ENCODE measurements around the gene PTRHD1.

Gene PTRHD1

GRCh38 chr2:24824966-24825882 lies 32.0 kb upstream of the PTRHD1 start:
- TF ChIP-seq POLR2A (IDR thresholded peaks at IDR 0.05; ENCODE audit: low read depth, low read length): no peak
- DNase-seq (ENCODE audit: insufficient read length, low spot score) (no peak), FAIRE-seq (no peak)

DNA sequence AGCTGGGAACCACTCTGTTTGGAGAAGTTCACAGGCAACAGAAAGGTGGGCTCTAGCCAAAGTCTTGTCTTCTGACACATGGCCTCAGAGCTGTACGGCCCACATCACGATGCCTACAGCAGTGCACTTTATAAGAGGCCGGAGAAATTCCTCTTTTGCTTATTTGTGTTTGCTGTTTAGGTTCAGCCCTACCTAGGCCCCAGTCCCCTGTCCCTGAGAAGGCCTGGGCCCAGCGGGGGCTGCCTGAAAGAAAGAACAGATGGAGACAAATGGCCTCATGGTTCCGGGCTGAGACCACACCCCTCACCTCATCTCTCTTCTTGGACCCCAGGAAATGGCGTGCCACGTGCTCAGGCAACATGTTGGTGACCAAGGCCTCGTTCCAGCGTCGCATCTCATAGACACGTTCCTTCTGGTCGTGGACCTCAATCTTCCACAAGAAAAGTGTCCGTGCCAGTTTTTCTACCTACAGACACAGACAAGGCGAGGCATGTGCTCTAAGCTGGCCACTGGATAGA lies 30.9 kb upstream of the PTRHD1 start:
- no peak for TF ChIP-seq POLR2A (IDR thresholded peaks at IDR 0.05; ENCODE audit: low read depth, low read length)
- FAIRE-seq (no peak), DNase-seq (ENCODE audit: insufficient read length, low spot score) (no peak)

DNA sequence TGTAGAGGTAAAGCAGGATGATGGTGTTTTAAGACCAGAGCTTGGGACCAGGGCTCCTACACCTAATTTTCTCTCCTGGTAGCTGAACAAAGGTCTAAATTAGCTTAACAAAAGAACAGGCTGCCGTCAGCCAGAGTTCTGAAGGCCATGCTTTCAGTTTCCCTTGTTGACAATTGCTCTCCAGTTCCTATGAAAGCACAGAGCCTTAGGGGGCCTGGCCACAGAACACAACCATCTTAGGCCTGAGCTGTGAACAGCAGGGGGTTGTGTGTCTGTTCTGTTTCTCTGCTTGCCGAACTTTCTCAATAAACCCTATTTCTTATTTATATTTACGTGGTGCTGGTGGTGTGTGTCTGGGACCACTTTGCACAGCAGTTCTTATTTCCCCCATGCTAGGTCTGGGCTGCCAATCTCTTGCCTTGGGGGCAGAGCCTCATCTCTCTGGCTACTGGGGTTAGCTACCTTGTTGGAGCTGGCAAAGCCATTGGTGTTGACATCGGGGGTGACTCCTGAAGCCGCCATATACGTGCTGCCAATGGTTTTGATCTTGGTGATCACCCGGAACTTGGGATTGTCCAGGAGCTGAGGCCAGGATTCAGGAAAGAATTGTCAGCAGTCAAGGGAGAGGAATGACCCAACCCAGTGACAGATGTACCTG lies 29.0 kb upstream of the PTRHD1 start:
- DNase-seq (ENCODE audit: insufficient read length, low spot score): no peak
- no peak for FAIRE-seq
- no peak for TF ChIP-seq POLR2A (IDR thresholded peaks at IDR 0.05; ENCODE audit: low read depth, low read length)

- FAIRE-seq (no peak), DNase-seq (ENCODE audit: insufficient read length, low spot score) (no peak)
- TF ChIP-seq POLR2A (IDR thresholded peaks at IDR 0.05; ENCODE audit: low read depth, low read length): no peak
Measured at GRCh38 chr2:24821433-24821891, 28.3 kb upstream of the PTRHD1 start.

- no peak for TF ChIP-seq POLR2A (IDR thresholded peaks at IDR 0.05; ENCODE audit: low read depth, low read length)
- DNase-seq (ENCODE audit: insufficient read length, low spot score) (no peak), FAIRE-seq (no peak)
Measured at GRCh38 chr2:24820598-24821432, 27.6 kb upstream of the PTRHD1 start.

DNA sequence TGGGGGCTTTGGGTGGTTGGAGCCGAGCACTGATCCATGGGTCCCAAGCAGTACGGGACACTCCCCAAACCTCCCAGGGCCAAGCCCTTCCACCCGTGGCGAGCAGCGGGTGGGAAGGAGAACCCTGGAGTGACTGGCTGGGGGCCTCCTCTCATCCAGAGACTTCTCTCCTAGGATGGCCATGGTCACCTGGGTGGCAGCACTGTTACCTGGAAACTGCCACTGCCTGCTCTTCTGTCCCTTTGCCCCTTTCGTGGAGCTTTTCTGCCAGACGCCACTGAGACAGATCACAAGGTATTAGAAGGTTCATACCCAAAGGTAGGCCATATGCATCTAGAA lies 27.0 kb upstream of the PTRHD1 start:
- no peak for DNase-seq (ENCODE audit: insufficient read length, low spot score)
- no peak for FAIRE-seq
- TF ChIP-seq POLR2A (IDR thresholded peaks at IDR 0.05; ENCODE audit: low read depth, low read length): no peak

GRCh38 chr2:24819442-24820174 lies 26.4 kb upstream of the PTRHD1 start:
- FAIRE-seq (no peak), DNase-seq (ENCODE audit: insufficient read length, low spot score) (no peak)
- no peak for TF ChIP-seq POLR2A (IDR thresholded peaks at IDR 0.05; ENCODE audit: low read depth, low read length)

GRCh38 chr2:24818721-24819167 lies 25.6 kb upstream of the PTRHD1 start:
- TF ChIP-seq POLR2A (IDR thresholded peaks at IDR 0.05; ENCODE audit: low read depth, low read length): no peak
- no peak for DNase-seq (ENCODE audit: insufficient read length, low spot score)
- no peak for FAIRE-seq

DNA sequence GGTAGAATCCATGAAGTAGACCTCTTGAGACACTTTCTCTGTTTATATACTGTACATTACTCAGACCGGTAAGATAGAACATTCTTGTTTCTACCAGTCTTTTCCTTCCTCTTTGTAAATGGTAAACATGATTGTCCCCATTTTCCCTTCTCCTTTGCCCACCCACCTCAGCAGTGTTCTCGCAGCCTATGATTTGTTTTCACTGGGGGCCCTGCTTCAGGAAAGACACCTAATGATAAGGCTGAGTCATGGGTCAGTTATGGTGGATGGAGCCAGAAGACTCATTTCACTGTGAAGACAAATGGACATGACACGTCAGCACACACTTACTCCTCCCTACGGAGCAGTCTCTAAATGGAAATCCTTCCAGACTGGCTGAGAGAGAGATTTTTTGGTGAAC lies 23.7 kb upstream of the PTRHD1 start:
- peak; percentile 90 for FAIRE-seq
- DNase-seq (ENCODE audit: insufficient read length, low spot score): peak; percentile 68
- no peak for TF ChIP-seq POLR2A (IDR thresholded peaks at IDR 0.05; ENCODE audit: low read depth, low read length)

GRCh38 chr2:24816404-24816803 lies 23.2 kb upstream of the PTRHD1 start:
- FAIRE-seq (no peak), DNase-seq (ENCODE audit: insufficient read length, low spot score) (no peak)
- no peak for TF ChIP-seq POLR2A (IDR thresholded peaks at IDR 0.05; ENCODE audit: low read depth, low read length)

DNA sequence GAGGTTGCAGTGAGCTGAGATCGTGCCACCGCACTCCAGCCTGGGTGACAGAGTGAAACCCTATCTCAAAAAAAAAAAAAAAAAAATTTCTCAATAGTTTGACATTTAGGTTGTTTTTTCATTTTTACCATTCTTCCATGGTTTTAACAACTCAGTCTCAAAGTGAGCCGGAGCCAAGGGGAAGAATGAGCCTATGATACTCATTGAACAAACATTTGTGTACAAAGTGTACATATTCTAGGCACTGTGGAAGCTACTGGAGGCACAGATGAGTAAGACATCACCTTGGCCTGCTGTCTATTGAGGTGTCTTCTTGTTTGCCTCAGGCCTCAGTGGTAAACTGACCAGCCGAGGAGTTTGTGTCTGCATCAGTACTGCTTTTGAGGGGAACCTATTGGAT lies 22.0 kb upstream of the PTRHD1 start:
- DNase-seq (ENCODE audit: insufficient read length, low spot score) (no peak), FAIRE-seq (no peak)
- TF ChIP-seq POLR2A (IDR thresholded peaks at IDR 0.05; ENCODE audit: low read depth, low read length): no peak

- TF ChIP-seq POLR2A (IDR thresholded peaks at IDR 0.05; ENCODE audit: low read depth, low read length): no peak
Measured at GRCh38 chr2:24814516-24814915, 21.3 kb upstream of the PTRHD1 start.

GRCh38 chr2:24813691-24814137 lies 20.5 kb upstream of the PTRHD1 start:
- no peak for FAIRE-seq
- no peak for TF ChIP-seq POLR2A (IDR thresholded peaks at IDR 0.05; ENCODE audit: low read depth, low read length)

More at GRCh38 chr2:24814516-24814915, 21.3 kb upstream of the PTRHD1 start:
- FAIRE-seq (no peak), DNase-seq (ENCODE audit: insufficient read length, low spot score) (no peak)

More at GRCh38 chr2:24813691-24814137, 20.5 kb upstream of the PTRHD1 start:
- no peak for DNase-seq (ENCODE audit: insufficient read length, low spot score)

Measured in H54 (cell line).